Prostate gland (tissue), 2 donors: ENCODE measurements around the gene USP24.

Source experiments
- POLR2A ChIP-seq: fragments of 450-650 bp; IDR thresholded peaks from one replicate; pipeline ENCODE4 v1.6.1; 2016; ENCODE audit warnings: antibody characterized with exemption, mild to moderate bottlenecking
- TF ChIP-seq, protein P1 (sequence below), 4 experiments: fragments of 200-600 bp in 2 of 4; fragments of 450-650 bp in 2 of 4; sonication (generic) in 2 of 4; IDR thresholded peaks; 1 replicate in 3 of 4; 2 replicates in 1 of 4; pipeline ENCODE4 v1.5.1; 2016 to 2019; ENCODE audit warnings: antibody characterized with exemption in 4 of 4, mild to moderate bottlenecking in 2 of 4, moderate library complexity in 2 of 4

DNA sequence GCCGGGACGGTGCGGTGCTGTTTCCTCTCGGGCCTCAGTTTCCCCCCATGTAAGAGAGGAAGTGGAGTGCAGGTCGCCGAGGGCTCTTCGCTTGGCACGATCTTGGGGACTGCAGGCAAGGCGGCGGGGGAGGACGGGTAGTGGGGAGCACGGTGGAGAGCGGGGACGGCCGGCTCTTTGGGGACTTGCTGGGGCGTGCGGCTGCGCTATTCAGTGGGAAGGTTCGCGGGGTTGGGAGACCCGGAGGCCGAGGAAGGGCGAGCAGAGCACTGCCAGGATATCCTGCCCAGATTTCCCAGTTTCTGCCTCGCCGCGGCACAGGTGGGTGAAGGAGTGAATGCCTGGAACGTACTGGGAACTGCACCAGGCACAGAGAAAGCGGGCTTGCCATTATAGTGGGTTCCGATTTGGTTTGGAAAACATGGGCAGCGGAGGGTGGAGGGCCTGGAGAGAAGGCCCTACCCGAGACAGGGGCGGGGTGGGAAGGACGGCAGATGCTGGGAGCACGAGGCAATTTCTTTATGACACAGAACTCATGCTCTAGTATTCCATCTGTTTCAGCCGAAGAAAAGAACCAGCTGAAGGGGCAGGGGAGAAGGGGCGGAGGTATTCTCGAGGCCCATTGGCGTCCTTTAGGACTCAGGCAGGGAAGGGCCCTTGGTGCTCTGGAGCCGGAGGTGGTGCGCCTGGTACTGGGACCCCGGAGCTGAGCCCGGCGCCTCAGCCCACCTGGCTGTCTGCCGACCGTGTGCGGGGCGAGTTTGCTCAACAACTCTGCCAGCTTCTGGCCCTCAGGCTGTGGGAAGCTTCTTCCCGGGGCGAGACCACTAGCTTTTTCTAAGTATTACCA is 174.9 kb downstream of the USP24 start:
- TF ChIP-seq POLR2A: no peak
- TF ChIP-seq, protein P1, sequence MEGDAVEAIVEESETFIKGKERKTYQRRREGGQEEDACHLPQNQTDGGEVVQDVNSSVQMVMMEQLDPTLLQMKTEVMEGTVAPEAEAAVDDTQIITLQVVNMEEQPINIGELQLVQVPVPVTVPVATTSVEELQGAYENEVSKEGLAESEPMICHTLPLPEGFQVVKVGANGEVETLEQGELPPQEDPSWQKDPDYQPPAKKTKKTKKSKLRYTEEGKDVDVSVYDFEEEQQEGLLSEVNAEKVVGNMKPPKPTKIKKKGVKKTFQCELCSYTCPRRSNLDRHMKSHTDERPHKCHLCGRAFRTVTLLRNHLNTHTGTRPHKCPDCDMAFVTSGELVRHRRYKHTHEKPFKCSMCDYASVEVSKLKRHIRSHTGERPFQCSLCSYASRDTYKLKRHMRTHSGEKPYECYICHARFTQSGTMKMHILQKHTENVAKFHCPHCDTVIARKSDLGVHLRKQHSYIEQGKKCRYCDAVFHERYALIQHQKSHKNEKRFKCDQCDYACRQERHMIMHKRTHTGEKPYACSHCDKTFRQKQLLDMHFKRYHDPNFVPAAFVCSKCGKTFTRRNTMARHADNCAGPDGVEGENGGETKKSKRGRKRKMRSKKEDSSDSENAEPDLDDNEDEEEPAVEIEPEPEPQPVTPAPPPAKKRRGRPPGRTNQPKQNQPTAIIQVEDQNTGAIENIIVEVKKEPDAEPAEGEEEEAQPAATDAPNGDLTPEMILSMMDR (IDR thresholded peaks at IDR 0.05): no peak
